GM19035 (cell line): ENCODE results near the gene FGFR4.

Experiments used
- ATAC-seq: cut with Tn5 transposase; IDR thresholded peaks from one replicate; pipeline ENCODE4 v1.9.1; 2021; ENCODE audit not compliant: unreplicated experiment

The FGFR4 gene

DNA sequence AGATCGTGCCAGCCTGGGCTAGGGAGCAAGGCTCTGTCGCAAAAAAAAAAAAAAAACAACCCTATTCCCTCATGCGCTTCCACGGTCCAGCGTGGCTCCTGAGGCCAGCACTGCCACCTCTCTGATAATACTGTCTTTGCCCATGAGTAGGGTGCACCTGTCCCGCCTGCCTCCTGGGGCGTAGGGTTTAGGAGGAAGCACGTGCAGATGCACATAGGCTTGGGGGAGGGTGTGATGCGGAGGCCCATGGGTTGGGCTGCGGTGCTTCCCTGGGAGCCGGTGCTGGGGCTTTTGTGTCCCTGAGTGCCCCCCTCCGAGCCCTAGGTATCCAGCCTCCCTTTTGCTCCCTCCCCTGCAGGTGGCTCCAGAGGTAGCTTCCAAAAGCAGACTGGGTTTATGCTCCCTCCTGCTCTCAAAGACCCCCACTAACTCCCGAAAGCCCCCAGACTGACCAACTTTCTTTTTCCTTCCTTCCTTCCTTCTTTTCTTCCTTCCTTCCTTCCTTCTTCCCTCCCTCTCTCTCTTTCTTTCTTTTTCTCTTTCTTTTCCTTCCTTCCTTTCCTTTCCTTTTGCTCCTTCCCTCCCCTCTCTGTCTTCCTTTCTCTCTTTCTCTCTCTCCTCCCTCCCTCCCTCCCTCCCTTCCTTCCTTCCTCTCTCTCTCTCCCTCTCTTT lies 12.8 kb downstream of the FGFR4 start:
- ATAC-seq: no peak

DNA sequence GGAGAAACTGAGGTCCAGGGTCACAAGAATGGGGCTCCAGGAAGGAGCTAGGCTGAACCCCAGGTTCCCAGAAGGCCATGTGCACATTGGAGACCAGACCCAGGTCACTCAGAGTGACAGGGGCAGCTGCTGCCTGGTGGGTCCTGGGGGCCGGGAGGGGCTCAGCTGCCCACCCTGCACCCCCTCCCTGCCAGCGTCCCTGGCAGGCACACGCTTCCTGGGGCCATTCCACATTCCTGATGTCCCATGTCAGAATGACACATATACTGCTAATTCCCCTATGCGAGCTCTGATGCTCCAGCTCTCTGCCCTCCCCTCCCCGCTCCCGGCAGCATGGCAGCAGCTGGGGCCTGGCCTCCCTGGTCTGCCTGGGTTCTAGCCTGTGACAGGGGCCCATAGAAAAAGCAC lies 14.0 kb downstream of the FGFR4 start:
- no peak for ATAC-seq

DNA sequence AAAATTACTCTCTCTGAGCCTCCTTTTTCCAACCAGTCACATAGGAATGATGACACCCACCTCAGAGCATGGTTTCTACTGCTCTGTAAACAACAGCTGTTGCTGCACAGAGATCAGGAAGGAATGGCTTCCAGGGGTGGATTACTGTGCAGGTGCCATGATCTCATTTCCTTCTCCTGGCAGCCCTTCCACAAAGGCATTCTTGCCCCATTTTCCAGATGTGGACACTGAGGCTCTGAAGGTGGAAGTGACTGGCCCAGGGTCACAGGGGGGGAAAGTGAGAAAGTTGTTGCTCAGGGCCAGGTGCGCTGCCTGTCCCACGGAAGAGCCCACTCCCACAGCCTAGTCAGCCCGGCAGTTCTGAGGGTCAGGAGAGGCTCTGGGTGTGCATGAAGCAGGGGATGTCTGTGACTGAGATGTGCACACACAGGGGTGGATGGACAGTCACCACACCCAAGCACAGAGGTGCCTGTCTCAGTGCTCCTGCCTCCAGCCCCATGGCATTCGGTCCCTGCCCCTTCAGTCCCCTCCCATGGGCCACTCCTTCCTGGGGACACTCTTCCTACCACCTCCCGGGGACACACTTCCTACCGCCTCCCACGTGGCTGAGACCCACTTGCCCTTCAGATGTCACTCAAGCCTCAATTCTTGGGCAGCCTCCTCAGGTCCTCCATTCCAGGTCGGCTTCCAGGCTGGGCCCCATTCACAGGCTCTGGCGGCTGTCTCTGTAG lies 17.0 kb downstream of the FGFR4 start:
- no peak for ATAC-seq

DNA sequence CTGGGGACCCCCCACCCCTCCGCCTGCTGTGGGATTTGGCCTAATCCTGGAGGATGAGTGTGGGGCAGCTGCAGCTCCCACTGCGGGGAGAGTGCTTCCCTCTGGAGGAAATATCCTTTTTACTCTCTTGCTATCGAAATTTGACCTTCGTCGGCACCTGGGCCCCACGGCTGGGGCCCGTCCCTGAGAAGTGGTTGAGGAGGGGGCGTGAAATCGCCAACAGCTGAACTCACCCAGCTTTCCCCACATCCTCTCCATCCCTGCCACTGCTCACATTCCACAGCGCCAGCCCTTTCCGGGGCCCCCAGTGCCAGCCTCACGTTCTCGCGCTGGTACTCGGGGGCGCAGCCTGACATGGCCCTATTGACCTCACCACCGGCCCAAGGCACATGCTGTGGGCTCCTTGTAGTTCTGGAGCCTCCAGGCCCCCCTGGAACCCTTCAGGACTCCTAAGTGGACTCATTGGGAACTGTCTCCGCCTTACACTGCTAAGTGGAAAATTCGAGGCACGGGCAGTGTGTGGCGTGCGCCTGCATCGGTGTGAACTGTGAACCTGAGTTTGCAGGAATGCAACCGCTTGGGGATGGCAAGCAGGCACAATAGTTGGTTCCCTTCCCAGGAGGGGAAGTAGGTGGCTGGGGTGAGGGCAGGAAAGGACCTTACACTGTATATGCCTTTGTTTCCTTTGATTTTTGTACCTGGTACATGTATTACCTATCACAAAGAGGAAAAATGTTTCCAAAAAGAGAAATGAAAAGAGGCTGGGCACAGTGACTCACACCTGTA lies 19.2 kb downstream of the FGFR4 start:
- ATAC-seq: no peak

DNA sequence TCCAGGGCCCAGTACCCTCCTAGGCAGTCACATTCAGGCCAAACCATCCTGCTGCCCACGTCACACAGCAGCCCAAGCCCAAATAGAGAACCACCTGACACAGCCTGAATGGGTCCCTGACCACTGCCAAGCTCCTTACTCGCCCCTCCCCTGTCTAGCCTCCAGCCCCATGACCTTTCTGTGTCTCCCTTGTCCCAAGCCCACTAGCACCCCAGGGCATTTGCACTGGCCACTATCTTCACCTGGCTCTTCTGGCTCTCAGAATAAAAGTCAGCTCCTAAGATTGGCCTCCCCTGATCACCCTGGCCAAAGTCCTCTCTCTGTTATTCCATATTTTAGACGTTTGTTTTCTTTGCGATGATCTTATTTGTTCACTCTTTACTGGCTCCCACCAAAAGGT lies 20.4 kb downstream of the FGFR4 start:
- ATAC-seq: no peak

DNA sequence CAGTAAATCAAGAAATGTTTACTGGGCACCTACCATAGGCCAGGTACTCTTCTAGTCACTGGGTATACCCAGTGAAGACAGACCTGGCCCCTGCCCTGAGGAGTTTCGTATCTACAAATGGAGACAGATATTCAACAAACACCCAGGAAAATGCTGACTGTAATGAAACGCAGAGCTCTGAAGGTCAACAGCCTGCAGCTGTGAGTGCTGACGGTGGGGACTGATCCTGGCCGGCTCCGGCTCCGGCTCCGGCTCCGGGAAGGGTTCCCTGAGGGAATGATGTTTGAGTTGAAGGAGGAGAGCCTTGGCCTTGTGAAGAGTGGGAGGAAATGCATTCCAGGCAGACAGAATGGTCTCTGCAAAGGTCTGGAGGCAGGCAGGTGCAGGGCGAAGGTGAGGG lies 23.1 kb downstream of the FGFR4 start:
- ATAC-seq: no peak

DNA sequence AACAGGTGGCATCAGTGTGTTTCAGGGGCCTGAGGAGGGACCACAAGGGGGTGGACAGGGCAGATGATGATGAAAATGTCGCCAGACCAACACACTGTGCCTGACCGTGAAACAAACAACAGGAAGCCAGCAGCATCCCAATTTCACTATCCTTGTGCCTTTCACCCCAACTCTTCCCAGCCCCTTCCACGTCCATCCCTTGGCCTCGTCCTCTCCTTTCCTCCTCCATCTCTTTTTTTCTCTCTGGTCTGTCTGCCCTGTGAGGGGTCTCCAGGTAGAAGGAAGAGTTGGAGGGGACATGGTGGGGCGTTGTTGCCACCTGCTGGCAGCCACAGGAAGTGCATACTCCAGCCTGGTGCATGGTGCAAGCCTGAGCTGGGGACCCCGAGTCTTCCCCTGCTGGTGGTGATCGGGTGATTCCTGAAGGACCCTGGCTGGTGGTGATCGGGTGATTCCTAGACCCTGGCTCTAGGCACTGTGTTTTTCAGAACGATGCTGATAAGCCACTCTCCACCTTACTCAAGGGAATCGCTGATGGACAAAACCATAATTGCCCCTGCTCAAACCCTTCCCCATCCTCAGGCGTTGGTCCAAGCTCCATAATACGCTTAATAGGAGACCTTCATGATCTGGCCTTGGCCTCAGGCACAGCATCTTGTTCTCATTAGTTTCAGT lies 25.1 kb downstream of the FGFR4 start:
- no peak for ATAC-seq

DNA sequence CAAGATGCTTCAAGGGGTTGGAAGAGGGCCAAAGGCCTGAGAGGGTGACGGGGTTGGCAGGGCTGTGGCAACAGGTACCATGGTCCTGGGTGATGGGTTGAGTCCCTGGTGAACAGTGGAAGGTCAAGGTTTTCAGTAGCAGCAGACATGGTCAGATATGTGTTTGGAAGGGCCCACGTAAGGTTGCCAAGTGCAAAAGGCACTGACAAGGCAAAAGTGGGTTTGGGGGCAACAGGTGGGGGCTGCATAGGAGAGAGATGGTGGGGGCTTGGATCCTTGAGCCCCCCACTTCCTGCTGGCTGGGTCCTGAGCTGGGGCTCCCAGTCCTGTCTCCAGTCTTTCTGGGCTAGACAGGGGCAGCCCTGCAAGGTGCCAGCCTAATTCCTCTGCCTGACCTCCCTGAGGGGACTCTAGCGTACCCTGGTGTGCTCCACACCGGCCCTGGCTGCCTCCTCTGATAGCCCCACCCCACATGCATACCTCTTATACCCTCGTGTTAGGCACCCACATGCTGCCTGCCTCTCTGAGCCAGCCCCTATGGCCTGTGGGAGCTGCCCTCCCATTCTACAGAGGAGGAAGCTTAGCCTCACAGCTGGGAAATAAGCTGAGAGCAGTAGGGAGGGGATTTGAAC lies 26.0 kb downstream of the FGFR4 start:
- ATAC-seq: no peak

DNA sequence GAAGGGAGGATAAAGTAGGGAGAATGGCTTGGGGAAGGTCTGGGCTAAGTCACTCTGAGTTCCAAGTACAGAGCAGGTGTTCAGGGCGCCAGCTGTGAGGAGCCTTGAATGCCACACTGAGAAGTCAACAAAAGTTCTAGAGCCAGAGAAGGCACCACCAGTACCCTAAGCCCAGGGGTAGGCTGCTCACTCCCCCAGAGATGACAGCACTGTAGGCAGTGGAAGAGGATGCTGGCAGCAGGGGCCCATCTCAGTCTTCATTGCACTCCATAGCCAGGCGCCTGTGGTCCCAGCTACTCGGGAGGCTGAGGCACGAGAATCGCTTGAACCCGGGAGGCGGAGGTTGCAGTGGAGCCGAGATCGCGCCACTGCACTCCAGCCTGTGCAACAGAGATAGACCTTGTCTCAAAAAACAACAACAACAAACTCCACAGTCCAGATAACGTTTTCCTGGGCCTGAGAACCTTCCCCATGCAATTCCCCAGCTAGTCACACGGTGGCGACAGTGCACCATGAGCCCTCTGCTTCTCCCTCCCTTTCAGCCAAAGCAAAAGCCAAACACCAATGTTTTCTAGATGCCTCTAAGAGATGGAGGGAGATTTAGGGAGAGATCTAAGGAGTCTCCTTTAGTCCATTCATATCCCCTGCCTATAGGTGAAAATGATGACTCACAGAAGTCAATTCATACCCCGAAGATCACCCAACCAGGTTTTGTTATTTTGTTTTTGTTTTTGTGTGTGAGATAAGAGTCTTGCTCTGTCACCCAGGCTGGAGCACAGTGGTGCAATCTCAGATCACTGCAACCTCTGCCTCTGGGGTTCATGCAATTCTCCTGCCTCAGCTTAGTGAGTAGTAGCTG lies 27.1 kb downstream of the FGFR4 start:
- no peak for ATAC-seq

DNA sequence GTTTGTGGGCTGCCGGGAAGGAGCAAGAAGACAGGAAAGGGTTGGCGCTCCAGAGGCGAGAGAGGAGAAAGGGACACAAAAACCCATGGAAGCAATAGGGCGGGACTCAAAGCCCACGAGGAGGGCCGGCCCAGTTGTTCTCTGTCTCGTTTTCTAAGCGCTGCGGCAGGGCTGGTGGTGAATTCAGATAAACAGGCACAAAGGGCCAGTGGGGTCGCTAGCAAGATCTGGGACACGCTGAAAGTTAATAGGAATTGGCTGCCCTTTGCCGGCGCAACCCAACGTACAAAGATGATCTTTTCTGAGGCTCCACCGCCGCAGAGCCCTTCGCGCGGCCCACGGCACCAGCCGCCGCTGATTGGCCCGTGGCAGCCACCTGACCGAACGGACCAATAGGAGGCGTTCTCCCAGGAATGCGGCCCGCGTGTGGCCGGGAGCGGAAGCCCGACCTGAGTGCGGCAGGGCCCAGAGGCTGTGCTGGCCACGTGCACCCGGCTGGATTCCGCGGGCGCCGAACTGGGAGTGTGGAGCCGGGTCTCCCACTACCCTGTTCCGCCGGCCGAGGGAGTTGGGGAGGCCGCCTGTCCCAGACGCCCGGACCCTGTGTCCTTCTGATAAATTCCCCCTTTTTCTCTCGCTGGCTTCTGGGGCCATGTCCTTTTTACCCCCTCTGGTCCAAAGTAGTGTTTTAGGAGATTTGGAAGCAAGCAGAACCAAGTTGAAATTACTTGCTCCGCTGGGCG lies 30.1 kb downstream of the FGFR4 start:
- ATAC-seq: no peak

DNA sequence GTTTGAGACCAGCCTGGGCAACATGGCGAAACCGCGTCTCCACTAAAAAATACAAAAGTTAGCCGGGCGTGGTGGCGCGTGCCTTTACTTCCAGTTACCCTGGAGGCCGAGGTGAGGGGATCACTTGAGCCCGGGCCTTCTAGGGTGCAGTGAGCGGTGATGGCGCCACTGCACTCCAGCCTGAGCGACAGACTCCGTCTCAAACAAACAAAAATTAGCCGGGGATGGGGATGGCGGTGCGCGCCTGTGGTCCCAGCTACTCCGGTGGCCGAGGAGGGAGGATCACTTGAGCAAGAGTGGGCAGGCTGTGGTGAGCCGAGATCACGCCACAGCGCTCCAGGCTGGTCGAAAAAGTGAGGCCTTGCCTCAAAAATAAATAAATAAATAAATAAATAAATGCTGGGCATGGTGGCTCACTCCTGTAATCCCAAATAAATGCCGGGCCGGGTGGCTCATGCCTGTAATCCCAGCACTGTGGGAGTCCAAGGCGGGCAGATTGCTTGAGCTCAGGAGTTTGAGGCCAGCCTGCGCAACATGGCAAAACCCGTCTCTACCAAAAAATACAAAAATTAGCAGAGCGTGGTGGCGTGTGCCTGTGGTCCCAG lies 30.8 kb downstream of the FGFR4 start:
- ATAC-seq: no peak

DNA sequence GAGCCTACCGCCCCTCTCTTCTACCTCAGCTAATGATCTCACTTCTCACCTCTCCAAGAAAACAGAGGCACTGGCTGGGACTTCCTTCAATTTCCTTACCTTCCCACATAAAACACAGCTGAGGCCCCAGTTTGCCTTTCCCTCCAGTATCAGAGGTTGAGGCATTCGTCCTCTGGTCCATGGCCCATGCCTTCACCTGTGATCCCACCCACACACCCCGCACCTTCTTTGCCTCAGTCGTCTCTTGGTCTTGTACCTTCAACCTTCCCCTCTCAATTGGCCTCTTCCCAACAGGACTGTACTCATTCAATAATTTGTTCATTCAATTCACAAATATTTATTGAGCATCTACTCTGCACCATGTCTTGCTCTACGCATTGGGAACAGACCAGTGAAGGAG lies 35.9 kb downstream of the FGFR4 start:
- no peak for ATAC-seq

DNA sequence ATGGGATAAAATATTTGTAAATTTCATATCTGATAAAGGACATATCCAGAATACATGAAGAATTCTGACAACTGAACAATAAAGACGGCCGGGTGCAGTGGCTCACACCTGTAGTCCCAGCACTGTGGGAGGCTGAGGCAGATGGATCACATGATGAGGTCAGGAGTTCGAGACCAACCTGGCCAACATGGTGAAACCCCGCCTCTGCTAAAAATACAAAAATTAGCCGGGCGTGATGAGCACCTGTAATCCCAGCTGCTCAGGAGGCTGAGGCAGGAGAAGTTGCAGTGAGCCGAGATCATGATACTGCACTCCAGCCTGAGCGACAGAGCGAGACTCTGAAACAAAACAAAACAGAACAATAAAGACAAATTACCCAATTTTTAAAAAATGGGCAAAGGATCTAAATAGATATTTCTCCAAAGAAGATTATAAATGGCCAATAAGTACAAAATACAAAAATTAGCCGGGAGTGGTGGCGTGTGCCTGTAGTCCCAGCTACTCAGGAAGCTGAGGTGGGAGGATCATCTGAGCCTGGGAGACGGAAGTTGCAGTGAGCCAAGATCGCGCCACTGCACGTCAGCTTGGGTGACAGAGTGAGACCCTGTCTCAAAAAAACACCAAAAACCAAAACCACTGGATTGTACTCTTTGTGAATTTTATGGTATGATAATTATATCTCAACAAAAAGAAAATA lies 37.2 kb downstream of the FGFR4 start:
- ATAC-seq: no peak

DNA sequence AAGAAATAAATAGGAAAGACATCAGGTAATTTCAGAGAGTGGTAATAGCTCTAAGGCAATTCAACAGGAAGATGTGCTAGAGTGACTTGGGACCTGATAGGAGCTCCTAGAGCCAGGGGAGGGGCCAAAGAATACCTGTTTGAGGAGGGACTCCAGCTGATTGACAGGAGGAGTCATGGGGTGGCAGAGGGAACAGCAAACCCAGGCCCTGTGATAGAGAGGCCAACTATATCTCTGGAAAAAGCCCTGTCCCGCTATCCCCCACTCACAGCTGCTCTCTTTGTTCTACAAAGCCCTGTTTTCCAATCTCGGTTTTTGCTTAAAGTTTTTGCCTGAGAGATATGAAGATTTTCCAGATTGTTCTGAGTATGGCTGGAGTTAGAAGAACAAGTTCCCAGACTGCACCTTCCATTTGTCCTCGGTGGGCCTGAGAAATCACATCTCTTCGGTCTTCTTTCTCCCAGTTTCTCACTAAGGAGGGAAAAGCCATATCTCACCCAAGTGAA lies 37.8 kb downstream of the FGFR4 start:
- ATAC-seq: no peak

DNA sequence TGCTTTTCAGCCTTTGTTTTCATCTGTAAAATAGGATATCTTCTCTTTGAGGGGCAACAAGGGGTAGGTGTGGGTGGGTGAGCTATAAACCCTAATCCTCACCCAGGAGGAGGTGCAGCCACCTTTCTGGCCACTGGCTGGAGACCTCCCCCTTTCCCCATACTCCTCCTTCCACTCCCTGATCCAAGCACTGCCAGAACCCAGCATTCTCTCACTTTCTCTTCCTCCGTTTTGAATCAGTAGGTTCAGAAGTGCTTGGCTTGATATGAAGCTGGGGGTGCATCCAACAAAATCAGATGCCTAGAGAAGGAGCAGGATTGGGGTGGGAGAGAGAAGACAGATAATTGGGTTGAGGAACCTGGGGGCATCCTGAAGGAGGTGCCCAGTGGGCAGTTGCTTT lies 40.1 kb downstream of the FGFR4 start:
- no peak for ATAC-seq

DNA sequence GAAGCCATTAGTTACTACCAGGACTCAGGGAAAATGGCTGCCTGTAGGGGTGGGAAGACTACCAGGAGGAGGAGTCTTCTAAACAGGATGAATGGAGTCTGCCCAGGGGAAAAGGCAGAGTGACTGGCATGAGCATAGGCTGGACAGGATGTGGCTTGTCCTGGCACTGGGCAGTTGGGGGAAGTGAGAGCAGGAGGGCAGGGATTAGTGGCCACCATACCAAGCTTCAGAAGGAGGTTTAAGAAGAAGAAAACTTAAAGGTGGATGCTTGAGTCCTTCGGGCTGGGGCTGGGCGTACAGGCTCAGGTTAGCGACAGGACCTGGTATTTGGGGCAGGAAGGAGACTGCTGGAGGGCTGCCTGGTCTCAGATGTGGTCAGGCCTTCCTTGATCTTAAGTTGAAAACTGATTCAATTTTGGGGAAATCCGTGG lies 41.9 kb downstream of the FGFR4 start:
- no peak for ATAC-seq

DNA sequence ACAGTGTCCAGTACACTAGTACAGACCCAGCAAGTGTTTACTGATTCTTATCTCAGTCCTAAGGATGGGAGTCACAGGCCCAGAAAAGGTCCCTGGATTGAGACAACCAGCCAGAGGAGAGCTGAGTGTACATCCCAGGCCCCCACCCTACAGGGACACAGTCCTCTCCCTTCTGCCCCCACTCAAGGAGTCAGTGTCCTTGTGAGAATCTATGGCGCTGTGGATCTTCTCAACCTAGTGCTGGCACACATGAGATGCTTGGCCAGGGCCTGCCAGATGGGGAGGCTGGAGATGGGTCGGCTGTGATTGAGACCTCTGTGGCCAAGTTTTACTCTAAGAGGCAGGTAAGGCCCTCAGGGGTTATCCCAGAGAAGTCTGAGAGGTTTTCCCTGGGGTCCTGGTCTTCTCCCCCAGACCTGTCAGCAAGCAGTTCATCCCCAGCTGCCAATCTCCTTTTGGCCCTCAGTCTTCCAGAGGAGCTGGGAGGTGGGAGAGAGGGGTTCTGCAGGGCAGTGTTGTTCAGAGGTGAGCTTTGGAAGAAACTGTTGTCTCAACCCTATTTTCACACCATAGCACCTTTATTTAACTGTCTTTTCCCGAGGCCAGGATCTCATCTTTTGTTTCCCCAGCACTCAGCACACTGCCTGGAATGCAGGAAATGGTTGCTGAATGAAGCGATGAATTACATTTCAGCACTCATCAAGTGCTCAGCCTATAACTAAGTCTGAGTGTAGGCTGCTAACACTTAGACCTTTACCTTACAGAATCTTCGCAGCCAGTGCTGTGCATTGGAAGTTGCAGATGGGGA lies 43.7 kb downstream of the FGFR4 start:
- ATAC-seq: no peak

DNA sequence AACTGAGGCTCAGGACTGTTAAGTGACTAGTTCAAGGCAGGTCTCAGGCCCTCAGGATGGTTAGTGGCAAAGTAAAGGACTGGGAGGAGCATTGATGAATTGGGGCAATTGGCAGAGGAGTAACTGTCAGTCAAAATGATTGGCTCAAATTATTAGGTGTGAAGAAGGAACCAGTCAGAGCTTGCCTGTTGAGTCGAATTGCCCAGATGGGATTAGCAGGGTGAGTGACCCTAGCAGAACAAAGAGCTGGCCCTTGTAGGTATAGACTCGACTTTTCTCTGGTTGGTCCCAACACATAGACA lies 44.3 kb downstream of the FGFR4 start:
- ATAC-seq: no peak
